Transverse colon (tissue), 4 donors: ENCODE measurements around the gene CCDC7.

Source experiments
- CTCF ChIP-seq, 5 experiments: fragments of 200-600 bp in 3 of 5; fragments of 450-650 bp in 2 of 5; sonication (generic) in 3 of 5; IDR thresholded peaks; 1 replicate in 2 of 5; 2 replicates in 3 of 5; pipeline ENCODE4 v1.5.1; 2016 to 2017; ENCODE audit warnings: antibody characterized with exemption in 5 of 5, inconsistent platforms in 3 of 5, mild to moderate bottlenecking in 2 of 5, moderate library complexity in 1 of 5
- EP300 ChIP-seq: sonication (generic); formaldehyde crosslinking; IDR thresholded peaks from one replicate; pipeline ENCODE4 v1.6.1; 2017; ENCODE audit warnings: antibody characterized with exemption, low read depth
- POLR2A ChIP-seq: fragments of 450-650 bp; IDR thresholded peaks from one replicate; pipeline ENCODE4 v1.6.1; 2016; ENCODE audit warnings: antibody characterized with exemption, mild to moderate bottlenecking, moderate library complexity
- POLR2AphosphoS5 ChIP-seq, 3 donors: sonication (generic); formaldehyde crosslinking; IDR thresholded peaks; one replicate each; pipeline ENCODE4 v1.6.1; 2016; ENCODE audit warnings: antibody characterized with exemption in 3 of 3

- TF ChIP-seq POLR2A (peak; percentile 86), CTCF (IDR thresholded peaks at IDR 0.05) (peak in 4 of 5 experiments; percentile 40 to 66 (median 50)), EP300 (no peak), POLR2AphosphoS5 (IDR thresholded peaks at IDR 0.05) (peak; percentile 58 to 90 (median 80))
Measured at GRCh38 chr10:32445740-32446535, at the start of gene CCDC7.
